GM19099 (cell line): Measurements from ENCODE around the gene ORMDL2.

Source experiments
- POLR2A ChIP-seq: IDR thresholded peaks from 3 replicates; pipeline ENCODE4 v1.6.1; 2011; ENCODE audit warnings: low read depth; ENCODE audit not compliant: insufficient read length; ENCODE audit errors: extremely low read depth

Gene ORMDL2

DNA sequence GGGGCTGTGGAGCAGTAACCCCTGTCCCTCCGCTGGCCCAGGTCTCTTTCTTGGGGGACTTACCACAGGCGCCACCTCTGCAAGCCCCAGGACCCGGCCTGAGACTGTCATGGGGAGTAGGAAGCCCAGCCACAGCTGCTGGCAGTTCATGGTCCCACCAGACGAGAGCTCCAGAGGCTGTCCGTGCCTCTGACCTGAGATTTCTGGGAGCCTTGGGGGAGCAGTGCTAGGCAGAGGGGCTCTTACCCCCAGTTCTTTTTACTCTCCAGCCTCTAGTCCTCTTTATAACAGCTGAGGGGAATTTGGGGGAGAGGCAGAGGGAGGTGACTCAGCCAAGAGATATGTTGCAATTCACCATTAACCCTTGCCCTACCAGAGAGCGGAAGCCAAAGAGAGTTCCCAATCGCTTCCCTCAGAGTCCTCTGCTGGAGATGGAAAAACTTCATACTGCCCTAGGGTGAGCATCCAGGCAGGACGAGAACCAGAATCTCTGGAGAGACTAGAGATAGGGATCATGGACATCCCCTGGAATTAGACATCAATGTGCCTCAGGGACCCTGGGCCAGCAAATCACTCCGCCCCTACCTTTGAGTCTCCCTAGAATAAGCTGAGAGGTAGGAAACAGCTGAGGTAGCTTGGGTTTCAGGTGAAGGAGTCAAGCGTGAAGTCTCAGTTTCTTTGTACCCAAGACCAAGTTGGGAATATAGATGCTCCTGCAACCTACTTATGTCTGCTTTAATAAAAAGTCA is 25.0 kb downstream of the ORMDL2 start, which contains the start of gene MMP19:
TSS of gene MMP19 (minus strand) at position 256 of the 749 bp plus-strand sequence. CDS start at position 150, 106 bp downstream.
- no peak for TF ChIP-seq POLR2A

DNA sequence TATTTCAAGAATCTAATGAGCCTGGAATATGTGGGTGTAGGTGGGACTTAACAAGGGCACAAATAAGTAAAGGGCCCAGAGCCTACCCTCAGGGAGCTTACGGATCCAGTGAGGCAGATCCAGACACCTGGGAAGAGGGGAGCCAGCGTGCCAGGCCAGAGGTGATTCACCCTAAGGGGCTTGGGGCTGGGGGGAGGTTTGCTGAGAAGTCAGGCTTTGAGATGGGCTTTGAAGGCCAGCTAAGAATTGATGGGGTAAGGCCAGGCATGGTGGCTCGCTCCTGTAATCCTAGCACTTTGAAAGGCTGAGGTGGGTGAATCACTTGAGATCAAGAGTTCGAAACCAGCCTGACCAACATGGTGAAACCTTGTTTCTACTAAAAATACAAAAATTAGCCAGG is 25.6 kb downstream of the ORMDL2 start:
- no peak for TF ChIP-seq POLR2A

DNA sequence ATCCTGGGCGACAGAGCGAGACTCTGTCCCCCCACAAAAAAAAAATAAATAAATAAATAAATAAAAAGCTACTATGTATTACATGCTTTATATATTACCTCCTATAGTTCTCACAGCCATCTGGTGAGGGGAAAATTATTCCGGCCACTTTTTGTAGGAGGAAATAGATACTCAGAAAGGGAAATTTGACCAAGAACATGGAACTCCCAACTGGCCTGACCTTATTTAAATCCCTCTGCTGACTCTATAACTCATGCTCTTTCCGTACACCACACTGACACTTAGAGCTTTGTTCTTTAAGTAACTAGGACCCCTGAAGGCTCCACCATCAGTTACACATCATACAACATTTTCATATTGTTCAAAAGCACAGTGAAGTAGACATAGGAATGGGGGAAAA is 27.1 kb downstream of the ORMDL2 start:
- no peak for TF ChIP-seq POLR2A

DNA sequence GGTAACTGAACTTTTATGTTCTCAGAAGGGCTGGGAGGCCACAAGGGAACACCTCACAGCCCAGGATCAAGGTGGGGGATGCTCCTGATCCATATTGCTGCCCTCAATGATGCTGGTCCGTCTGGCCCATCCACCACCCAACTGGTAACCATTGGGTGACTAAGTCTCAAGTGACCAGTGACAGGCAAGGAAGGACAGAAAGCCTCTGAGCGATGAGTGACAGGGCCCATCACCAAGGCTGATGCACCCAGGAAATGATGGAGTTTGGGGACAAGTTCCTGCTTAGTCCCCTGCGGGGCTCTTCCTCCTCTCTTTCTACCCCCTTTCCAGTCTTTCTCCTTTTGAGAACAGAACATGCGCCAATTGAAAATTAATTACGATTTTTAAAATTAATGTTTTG is 27.5 kb downstream of the ORMDL2 start:
- TF ChIP-seq POLR2A: no peak

DNA sequence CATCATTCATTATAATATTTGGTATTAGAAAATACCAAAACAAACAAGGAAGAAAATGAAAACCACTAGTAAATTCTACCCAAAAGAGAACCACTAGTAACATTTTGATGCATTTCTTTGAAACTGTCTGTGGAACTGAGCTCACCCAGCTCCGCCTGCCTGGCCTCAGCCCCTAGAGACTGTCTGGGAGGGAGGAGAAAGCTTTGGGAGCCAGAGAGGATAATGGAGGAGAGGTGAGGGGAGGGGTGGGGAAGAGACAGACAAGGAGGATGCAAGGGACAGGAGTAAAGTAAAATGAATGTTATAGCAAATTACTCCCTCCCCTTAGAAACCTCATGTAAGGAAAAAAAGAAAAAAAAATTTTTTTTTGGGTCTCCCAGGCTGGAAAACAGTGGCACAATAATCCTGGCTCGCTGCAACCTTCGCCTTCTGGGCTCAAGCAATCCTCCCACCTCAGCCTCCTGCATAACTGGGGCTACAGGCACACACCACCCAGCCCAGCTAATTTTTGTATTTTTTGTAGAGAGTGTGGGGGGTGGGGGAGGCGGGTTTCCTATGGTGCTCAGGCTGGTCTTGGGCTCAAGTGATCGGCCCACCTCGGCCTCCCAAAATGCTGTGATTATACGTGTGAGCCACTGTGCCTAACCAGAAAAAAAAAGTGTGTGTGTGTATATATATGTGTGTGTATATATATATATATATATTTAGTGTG is 28.1 kb downstream of the ORMDL2 start:
- no peak for TF ChIP-seq POLR2A

DNA sequence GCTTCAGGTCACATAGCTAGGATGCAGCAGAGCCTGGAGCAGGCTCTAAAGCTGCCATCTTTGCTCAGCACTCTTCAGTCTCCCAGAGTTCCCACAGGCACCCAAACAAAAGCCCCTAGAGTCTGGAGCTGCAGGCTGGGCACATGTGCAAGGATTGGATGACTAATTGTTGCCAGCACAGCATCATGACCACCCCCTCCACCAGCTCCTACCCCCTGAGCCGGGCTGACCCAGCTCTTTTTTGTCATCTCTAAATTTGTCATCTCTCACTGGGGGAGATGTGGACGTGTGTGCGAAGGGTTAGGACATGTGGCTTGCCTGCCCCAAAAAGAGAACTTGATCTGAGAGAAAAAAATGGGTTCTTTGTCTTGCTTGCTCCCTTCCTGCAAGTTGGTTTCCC is 29.2 kb downstream of the ORMDL2 start:
- TF ChIP-seq POLR2A: no peak

DNA sequence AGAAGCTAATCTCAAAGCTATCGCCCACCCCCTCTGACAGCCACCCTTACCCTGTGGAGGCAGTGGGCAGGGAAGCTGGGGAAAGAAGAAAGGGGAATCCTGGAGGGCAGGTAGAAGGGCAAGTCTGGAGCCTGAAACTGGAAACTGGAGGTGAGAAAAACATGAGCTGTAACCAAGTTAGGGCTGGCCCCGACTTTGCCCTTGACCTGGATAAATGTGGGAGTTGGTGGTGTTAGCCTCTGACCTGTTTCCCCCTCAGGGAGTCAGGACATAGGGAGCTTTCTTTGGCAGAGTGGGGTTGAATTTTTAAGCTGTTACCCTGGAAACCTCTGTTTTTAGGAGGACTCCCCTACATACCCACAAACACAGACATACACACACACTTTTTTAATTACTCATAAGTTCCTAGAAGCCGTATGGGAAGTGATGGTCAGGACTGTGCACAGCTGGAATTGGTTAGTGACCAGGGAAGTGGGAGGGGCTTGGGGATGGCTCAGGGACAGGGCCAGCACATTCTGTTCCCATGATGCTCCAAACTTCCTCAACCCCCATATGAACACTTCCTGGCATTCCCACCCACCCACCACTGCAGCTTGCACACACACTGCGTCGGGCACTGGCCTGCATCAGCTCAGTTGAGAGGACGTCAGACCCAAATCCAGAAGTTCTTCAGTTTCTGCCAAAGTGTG is 29.9 kb downstream of the ORMDL2 start:
- TF ChIP-seq POLR2A: no peak

DNA sequence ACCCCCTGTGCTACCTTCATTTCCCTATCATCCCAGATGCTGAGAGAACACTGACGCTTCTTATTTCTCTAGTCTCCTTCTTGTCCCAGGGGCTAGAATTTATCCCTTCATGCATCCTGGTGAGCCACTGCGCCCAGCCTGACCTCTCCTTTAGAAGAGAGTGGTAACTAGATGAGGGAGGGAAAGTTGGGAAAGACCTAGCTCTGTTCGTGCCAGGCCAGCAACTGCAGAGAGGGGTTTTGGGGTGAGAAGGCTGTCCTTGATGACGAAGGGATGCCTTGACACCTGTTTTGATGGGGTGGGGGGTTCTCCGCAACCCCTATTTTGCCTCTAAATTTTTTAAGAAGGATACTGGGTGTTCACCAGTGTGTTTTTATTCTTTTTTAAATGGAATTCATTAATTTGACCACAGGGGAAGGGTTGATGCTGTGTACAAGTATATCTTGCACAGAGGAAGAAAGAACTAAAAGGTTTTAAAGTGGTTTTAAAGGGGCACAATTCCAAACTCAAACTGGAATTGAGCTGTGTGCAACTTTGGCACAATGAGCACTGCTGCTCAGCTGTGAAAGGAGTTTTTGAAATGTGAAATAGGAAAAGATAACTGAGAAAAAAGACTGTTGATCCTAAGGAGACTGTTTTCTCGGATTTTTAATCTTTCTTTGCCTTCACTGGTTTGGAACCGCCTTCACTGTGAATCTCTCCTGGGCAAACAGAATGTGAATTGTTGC is 31.9 kb downstream of the ORMDL2 start:
- no peak for TF ChIP-seq POLR2A

DNA sequence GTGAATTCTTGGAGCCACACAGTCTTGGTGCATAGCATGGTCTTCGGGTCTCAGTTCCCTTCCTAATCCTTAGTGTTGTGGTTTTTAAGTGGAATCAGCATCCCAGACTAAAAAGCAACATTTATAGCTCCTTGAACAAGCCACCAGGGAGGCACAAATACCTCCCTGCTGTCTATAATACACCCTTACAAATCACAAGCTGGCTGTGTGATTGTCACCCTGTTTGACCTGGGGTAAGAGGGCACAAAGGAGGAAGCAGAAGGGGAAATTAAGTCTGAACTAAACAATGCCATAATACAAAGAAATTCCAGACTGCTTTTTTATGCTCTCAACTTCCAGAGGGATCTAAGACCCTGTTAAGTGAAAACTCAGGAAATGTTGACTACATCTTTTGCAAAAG is 32.6 kb downstream of the ORMDL2 start:
- TF ChIP-seq POLR2A: no peak

DNA sequence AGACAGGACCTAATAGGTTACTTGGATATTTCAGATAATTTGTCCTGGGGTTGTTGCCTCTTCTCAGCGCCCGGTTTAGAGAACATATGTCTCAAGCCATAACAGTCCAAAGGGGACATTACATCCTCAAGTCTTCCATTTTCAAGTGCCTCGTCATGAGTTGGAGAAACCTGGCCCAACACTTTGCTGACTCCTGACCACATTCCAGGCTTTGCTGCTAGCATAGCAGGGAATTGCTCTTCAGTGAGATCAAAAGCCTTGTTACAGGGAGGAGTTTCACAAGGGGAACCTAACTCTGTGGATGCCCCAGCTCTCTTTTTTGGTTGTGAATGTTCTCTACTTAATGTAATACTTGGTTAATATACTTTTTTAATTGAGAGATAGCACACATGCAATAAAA is 33.1 kb downstream of the ORMDL2 start:
- TF ChIP-seq POLR2A: no peak

DNA sequence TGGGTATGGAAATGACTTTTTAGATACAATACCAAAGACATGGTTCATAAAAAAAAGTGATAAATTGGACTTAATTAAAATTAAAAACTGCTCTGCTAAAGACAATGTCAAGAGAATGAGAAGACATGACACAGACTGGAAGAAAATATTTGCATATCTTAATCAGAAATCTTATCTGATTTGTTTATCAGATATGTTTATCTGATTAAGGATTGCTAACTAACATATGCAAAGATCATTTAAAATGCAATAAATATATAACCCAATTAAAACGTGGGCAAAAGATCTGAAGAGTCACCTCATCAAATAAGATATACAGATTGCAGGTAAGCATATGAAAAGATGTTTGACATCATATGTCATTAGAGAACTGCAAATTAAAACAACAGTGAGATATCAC is 34.9 kb downstream of the ORMDL2 start:
- TF ChIP-seq POLR2A: no peak

DNA sequence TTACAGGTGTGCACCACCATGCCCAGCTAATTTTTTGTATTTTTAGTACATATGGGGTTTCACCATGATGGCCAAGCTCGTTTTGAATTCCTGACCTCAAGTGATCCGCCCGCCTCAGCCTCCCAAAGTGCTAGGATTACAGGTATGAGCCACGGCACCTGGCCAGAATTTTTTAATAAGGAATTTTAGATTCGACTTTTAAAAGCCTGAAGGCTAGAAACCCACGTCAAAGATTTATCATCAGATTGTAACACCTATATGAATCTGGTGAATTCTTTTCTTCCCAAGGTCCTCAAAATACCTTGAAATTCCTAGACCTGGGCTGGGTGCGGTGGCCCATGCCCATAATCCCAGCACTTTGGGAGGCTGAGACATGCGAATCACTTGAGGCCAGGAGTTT is 43.6 kb downstream of the ORMDL2 start:
- no peak for TF ChIP-seq POLR2A

DNA sequence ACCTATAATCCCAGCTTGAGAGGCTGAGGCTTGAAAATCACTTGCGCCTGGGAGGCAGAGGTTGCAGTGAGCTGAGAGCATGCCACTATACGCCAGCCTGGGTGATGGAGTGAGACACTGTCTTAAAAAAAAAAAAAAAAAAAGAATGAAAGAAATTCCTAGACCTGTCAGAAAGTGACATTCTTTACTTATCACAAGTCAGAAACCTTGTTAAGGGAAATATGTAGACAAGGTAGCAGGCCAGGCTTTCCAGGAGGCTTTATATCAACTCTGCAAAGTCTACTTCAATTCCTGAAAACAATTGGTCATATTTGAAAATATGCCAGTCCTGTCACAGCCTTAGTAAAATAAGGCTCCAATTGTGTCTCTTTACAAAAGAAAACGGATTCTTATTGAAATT is 44.0 kb downstream of the ORMDL2 start:
- no peak for TF ChIP-seq POLR2A

DNA sequence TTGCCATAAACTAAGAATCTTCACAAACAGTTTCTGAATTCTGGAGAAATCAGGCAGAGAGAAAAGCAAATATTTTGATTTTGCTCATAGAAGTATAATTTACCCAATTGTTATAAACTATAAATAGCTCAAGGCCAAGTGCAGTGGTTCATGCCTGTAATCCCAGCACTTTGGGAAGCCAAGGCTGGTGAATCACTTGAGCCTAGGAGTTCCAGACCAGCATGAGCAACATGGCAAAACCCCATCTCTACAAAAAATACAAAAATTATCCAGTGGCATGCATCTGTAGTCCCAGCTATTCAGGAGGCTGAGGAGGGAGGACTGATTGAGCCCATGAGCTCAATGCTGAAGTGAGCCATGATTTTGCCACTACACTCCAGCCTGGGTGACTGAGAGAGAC is 44.4 kb downstream of the ORMDL2 start:
- TF ChIP-seq POLR2A: no peak

DNA sequence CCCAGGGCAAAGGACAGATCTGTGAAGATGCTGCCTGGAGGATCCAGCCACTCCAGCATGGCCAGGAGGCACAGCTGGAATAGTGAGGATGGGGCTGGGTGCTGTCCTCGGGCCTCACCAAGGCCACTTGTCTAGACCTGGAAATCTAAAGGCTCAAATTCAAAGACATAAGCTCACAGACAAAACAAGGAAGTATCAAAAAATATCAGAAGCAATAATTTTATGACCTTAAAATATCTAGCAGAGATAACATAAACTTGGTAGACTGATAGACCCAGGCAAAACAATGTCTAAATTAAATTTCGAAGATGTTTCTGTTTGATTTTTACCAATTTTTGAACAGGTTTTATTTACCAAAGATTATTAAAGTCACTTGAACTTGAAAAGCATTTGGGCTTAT is 47.5 kb downstream of the ORMDL2 start:
- TF ChIP-seq POLR2A: no peak
